ENCODE measurements around the gene TFPT. TPM values are rescaled to one million over a fixed set of nuclear protein-coding genes. Genes with fewer than 3 reads are reported as not detected.

TFPT gene
- total and polyA plus RNA-seq, 5 experiments from 2014 or later, result 14.2 to 24.4 (median 17.4) TPM

DNA sequence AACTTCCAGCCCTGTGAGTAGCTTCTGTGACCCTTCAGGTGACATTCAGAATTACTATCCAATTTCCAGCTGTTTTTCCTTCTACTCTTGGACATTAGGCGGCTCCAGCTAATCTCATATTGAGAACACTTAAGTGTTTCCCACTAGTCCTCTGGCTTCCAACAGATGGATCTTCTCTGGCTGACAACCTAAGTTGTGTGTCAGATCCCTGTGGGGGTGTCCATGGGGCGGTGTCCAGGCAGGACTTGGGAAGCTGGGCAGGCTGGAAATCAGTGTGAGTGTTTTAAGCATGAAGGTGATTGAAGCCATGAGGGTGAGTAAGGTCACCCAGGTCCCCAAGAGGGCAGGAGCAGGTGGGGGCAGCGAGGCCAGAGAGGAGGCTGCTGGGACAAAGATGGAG is 32.2 kb upstream of the TFPT start:
- H3K4me3 Mint-ChIP-seq, result no peak overlapping the region
- peak overlapping the region in 2 of 10 donors; percentile 20 to 40 for H3K27ac Mint-ChIP-seq
- POLR2A ChIA-PET, result interaction anchor here (2.9 to 5.4 kb wide), 2 partner anchors 10 to 12 kb away, joined by 10 to 36 read pairs; partner anchors contain the start of genes CNOT3 and LENG1
- peaks cover 0 to 30% (median 12%) of the 10 kb centered on the region in 4 donors for H3K4me1 Mint-ChIP-seq
- peaks cover 0 to 87% (median 10%) of the 10 kb centered on the region in 3 donors for H3K36me3 Mint-ChIP-seq
- no peaks in the 10 kb centered on the region for H3K9me3 Mint-ChIP-seq
- ATAC-seq (no peak), DNase-seq (no peak)
- H3K27me3 Mint-ChIP-seq, result no peaks in the 10 kb centered on the region

- ATAC-seq, result no peak
- Mint-ChIP-seq H3K27me3 (no peaks in the 10 kb centered on the region), H3K4me3 (no peak overlapping the region), H3K36me3 (peaks cover 0 to 75% (median 10%) of the 10 kb centered on the region in 3 donors), H3K27ac (no peak overlapping the region), H3K9me3 (no peaks in the 10 kb centered on the region), H3K4me1 (peaks cover 7 to 37% (median 19%) of the 10 kb centered on the region in 4 donors)
- DNase-seq, result no peak
- POLR2A ChIA-PET, result interaction anchor here (1.1 to 1.9 kb wide), 2 partner anchors 14 to 31 kb away, joined by 3 to 6 read pairs; partner anchors contain the start of genes LENG1 and TFPT
Measured at GRCh38 chr19:54145541-54146158, 30.2 kb upstream of the TFPT start.

- Mint-ChIP-seq H3K27me3 (no peaks in the 10 kb centered on the region), H3K36me3 (peaks cover 0 to 57% (median 10%) of the 10 kb centered on the region in 3 donors), H3K9me3 (no peaks in the 10 kb centered on the region), H3K4me1 (peaks cover 24 to 51% (median 35%) of the 10 kb centered on the region in 4 donors), H3K4me3 (peak overlapping the region in 3 of 10 donors; percentile 9 to 65 (median 52)), H3K27ac (peak overlapping the region in 8 of 10 donors; percentile 12 to 91 (median 72))
- DNase-seq (no peak), ATAC-seq (no peak)
- POLR2A ChIA-PET, result interaction anchor here (1.3 to 3.0 kb wide), 2 partner anchors 9 to 15 kb away, joined by 3 to 19 read pairs; partner anchors contain the start of gene LENG1
Measured at GRCh38 chr19:54142166-54142780, 26.8 kb upstream of the TFPT start.

DNA sequence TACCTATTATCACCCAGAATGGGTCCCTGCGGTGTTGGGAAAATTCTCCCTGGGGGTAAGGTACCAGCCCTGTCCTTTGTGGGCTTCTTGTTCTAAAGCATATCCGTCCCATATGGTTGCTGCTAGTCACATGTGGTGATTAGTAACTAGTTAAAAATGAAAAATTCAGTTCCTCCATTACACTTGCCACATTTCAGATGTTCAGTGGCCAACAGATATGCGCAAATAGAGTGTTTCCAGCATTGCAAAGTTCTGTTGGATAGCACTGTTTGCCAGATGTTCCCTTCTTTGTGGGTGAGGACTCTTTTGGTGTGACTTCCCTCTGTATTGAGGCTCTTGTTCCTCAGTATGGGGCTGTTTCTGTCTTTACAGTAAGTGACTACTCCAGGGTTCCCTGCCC is 25.9 kb upstream of the TFPT start:
- H3K27ac Mint-ChIP-seq, result peak overlapping the region in 5 of 10 donors; percentile 13 to 75 (median 67)

GRCh38 chr19:54138489-54139256 is 23.2 kb upstream of the TFPT start:
- POLR2A ChIA-PET, result interaction anchor here (1.2 to 4.5 kb wide), 5 partner anchors 11 to 61 kb away, joined by 4 to 129 read pairs (median 18); partner anchors contain the start of genes LENG1, NDUFA3, PRPF31 and RPS9
- Mint-ChIP-seq H3K9me3 (no peaks in the 10 kb centered on the region), H3K27ac (peak overlapping the region; percentile 86 to 98 (median 90)), H3K4me1 (peaks cover 30 to 65% (median 52%) of the 10 kb centered on the region in 4 donors), H3K36me3 (peaks cover 0 to 22% (median 5%) of the 10 kb centered on the region in 3 donors), H3K4me3 (peak overlapping the region; percentile 78 to 93 (median 88)), H3K27me3 (no peaks in the 10 kb centered on the region)
- ATAC-seq (no peak), DNase-seq (peak in 1 of 10 donors; percentile 31)

More for the DNA sequence above, 25.9 kb upstream of the TFPT start:
- no peak for DNase-seq
- no peaks in the 10 kb centered on the region for H3K27me3 Mint-ChIP-seq
- POLR2A ChIA-PET, result interaction anchor here (0.9 to 1.3 kb wide), 2 partner anchors 10 to 17 kb away, joined by 3 to 4 read pairs; no protein-coding TSS in a partner anchor
- no peak for ATAC-seq
- no peaks in the 10 kb centered on the region for H3K9me3 Mint-ChIP-seq
- peaks cover 27 to 57% (median 41%) of the 10 kb centered on the region in 4 donors for H3K4me1 Mint-ChIP-seq
- H3K36me3 Mint-ChIP-seq, result peaks cover 0 to 48% (median 10%) of the 10 kb centered on the region in 3 donors
- peak overlapping the region in 2 of 10 donors; percentile 22 to 93 for H3K4me3 Mint-ChIP-seq

DNA sequence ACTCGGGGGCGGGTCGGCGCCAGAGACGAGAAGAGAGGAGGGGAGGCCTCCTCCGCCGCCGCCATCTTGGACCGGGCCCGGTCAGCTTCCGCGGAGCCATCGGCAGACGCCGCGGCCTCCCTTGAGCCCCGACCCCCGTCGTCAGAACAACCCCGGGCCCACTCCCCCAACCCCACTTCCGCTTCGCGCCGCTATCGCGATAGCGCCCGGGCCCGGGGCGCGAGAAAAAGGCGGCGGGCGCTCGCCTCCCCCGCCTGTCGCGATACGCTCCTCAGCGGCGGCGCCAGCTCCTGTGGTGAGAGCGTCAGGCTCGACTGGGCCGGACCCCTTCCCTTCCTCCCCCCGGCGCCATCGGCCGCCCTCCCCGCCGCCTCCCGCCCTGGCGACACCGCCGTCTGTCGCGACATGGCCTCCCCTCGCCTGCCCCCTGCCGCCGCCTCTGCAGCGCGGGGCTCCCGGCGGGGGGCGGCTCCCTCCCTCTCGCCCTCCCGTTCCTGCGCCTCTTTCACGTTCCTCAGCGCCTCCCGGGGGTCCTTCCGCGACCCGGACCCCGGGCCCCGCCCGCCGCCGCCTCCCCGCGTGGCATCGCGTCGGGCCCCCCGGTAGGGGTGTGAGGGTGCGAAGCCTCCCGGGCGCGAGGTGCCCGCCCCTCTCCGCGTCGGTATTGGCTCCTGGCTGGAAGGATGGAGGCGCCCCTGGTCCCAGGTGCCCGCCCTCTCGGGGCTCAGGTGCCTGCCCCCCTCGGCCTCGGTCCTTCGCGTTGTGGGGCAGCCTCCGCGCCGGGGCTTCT is 22.4 kb upstream of the TFPT start, which contains the start of gene CNOT3:
TSS of gene CNOT3 (plus strand) at position 64 of the 790 bp plus-strand sequence. CDS start 5,217 bp downstream, outside the sequence.
- DNase-seq (peak in 5 of 10 donors; percentile 21 to 51 (median 32)), ATAC-seq (no peak)
- H3K36me3 Mint-ChIP-seq, result peaks cover 0 to 14% (median 0%) of the 10 kb centered on the region in 3 donors
- H3K4me3 Mint-ChIP-seq, result peak within 1 kb of the TSS; percentile 78 to 94 (median 91)
- POLR2A ChIA-PET, result interaction anchor here (0.6 to 4.5 kb wide), 22 partner anchors 12 to 1948 kb away, joined by 3 to 129 read pairs (median 4); partner anchors contain the start of genes LENG1, MBOAT7, MYADM and NDUFA3
- no peaks in the 10 kb centered on the region for H3K9me3 Mint-ChIP-seq
- H3K27me3 Mint-ChIP-seq, result no peaks in the 10 kb centered on the region
- H3K4me1 Mint-ChIP-seq, result peaks cover 30 to 57% (median 52%) of the 10 kb centered on the region in 4 donors
- H3K27ac Mint-ChIP-seq, result peak within 1 kb of the TSS; percentile 87 to 98 (median 92)

- peak; percentile 80 for ATAC-seq
- peak; percentile 95 to 100 (median 100) for DNase-seq
- peaks cover 0 to 11% (median 0%) of the 10 kb centered on the region in 3 donors for H3K36me3 Mint-ChIP-seq
- peak overlapping the region; percentile 14 to 95 (median 90) for H3K27ac Mint-ChIP-seq
- POLR2A ChIA-PET, result interaction anchor here (0.6 to 4.5 kb wide), 27 partner anchors 11 to 1947 kb away, joined by 3 to 129 read pairs (median 4); partner anchors contain the start of genes LENG1, LENG8, LENG9 and MBOAT7
- no peaks in the 10 kb centered on the region for H3K27me3 Mint-ChIP-seq
- H3K9me3 Mint-ChIP-seq, result no peaks in the 10 kb centered on the region
- H3K4me1 Mint-ChIP-seq, result peaks cover 26 to 52% (median 51%) of the 10 kb centered on the region in 4 donors
- H3K4me3 Mint-ChIP-seq, result peak overlapping the region; percentile 78 to 94 (median 90)
Measured at GRCh38 chr19:54136864-54137698, 21.6 kb upstream of the TFPT start.

DNA sequence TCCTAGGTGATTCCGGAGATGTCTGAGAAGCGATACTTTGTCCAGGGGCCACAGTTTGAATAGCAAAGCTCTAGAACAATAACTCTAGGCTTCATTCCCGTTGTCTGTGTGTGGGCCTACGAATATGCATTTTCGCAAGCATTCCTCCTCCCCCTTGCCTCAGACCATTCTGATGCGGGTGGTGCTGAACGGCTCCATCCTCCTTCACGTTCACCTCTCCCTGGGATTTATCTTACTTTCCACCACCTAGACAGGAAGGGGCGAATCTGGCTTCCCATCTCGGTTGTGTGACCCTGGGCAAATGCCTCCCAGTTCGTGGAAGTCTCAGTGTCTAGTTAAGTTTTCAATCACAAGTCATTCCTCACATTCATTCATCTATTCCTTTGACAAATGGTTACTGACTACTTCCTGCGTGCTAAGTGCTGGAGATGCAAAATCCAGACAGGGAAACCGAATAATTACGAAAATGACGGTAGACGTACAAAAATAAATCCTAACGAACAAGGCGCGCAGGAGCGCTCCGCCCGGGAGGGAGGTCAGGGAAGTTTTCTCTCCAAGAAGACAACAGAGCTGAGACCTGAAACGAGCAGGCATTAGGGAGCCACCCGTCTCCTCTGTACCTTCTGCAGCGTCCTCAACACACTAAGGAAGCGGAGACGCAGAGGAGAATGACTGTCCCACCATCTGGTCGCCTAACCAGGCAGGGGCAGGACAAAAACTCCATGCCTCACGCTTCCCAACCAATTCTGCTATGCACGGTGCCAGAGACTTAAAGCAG is 20.8 kb upstream of the TFPT start:
- Mint-ChIP-seq H3K9me3 (no peaks in the 10 kb centered on the region), H3K27ac (peak overlapping the region; percentile 14 to 95 (median 90)), H3K27me3 (no peaks in the 10 kb centered on the region), H3K4me3 (peak overlapping the region; percentile 78 to 94 (median 90)), H3K36me3 (peaks cover 0 to 14% (median 2%) of the 10 kb centered on the region in 3 donors), H3K4me1 (peaks cover 23 to 49% (median 45%) of the 10 kb centered on the region in 4 donors)
- POLR2A ChIA-PET, result interaction anchor here (0.7 to 4.5 kb wide), 19 partner anchors 10 to 1518 kb away, joined by 3 to 129 read pairs (median 5); partner anchors contain the start of genes LENG1, LENG8, LENG9 and MBOAT7
- DNase-seq, result peak in 1 of 10 donors; percentile 15
- ATAC-seq, result no peak

GRCh38 chr19:54133957-54134590 is 18.6 kb upstream of the TFPT start:
- Mint-ChIP-seq H3K9me3 (no peaks in the 10 kb centered on the region), H3K4me1 (peaks cover 12 to 29% (median 25%) of the 10 kb centered on the region in 4 donors), H3K36me3 (peaks cover 0 to 12% (median 2%) of the 10 kb centered on the region in 3 donors), H3K4me3 (peak overlapping the region in 2 of 10 donors; percentile 4 to 26), H3K27ac (peak overlapping the region in 4 of 10 donors; percentile 33 to 82 (median 60)), H3K27me3 (no peaks in the 10 kb centered on the region)
- POLR2A ChIA-PET, result interaction anchor here (0.6 kb wide), 1 partner anchor 58 kb away, joined by 4 read pairs; no protein-coding TSS in a partner anchor
- ATAC-seq, result no peak
- DNase-seq, result no peak

All from naive thymus-derived CD8-positive, alpha-beta T cell (primary cell).